ENCODE data around the gene TYROBP. TPM values are rescaled to one million over a fixed set of nuclear protein-coding genes. Genes with fewer than 3 reads are reported as not detected.
A peak's percentile ranks its signal among the peaks of the same experiment; 100 is the strongest.
"Not testable (repeated sequence)": the region's sequence is repeated elsewhere in the genome, so short reads cannot be mapped to it uniquely, and the experiment has no call there.

Gene TYROBP
- polyA plus RNA-seq, 12 donors = 11.8 to 33.6 (median 12.5) TPM; not detected in 1

DNA sequence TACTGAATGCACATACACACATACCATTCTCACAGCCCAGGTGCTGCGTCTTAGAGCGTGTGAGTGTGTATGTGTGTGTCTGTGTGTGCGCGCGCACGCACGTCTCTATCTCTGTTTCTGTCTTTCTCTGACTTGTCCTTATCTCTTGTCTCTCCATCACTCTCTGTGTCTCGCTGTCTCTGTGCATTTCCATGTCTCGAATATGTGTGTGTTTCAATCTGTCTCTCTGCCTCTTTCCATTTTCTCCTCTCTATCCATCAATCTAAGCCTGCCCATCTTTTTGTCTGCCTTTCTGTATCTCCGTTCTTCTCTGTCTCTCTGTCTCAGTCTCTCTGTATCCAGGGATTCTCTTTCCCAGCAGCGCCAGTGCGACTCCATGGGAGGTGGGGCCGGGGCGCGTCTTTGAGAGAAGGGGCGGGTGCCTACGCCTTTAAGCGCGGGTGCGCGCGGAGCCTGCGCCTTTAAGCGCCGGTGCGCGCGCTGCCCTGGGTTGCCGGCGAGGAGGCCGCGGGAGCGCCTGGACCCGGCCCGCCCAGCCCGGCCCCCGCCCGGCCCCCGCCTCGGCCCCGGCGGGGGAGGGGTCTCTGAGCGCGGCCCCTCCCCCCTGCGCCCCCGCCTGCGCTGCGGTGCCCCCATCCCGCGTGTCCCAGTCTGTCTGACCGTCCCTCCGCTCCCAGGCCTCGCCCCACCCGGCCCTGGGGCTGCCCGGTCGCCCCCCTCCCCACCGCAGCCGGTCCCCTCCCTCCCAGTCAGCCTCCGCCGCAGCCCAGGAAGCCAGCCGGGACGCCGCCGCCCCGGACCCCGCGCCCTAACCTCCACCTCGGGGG is 28.0 kb upstream of the TYROBP start, which contains the start of gene LRFN3:
Gene LRFN3 (plus strand): TSS at position 464 of the 827 bp plus-strand sequence. CDS start 3,052 bp downstream, outside the sequence.
- peak; percentile 73 for DNase-seq

DNA sequence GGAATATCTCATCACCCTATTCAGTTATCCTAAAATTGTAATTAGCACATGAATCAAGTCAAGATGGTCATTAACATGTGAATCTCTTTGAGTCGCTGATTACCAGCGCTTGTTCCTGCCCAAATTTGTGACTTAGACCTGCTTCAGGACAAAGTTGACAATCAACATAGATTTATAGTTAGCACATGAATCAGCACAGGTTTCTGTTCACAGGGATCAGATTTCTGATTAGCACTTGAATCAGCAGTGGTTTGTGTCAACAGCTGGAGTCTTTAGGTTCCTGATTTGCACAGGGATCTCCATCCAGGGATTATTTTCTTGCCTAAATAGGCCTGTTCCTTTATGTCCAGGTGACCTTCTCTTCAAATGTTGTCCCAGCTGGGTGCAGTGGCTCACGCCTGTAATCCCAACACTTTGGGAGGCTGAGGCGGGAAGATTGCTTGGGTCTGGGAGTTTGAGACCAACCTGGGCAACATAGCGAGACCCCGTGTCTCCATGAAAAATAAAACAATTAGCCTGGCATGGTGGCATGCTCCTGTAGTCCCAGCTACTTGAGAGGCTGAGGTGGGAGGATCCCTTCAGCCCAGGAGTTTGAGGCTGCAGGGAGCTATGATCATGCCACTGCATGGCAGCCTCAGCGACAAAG is 24.3 kb upstream of the TYROBP start:
- no peak for DNase-seq

DNA sequence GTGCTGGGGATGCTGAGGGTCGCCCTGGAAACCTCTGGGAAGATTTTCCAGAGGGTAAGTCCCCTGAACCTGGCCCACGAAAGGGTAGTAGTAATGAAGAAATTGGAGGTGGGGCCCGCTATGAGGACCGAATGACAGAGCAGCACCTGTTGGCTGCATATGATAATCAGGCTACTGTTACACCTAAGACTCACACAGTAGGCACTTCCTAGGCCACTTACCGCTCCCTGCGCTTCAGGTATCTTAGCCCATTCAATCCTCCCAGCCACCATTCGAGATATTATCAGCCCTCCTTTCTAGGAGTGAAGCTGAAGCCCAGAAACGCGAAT is 23.7 kb upstream of the TYROBP start:
- no peak for DNase-seq

DNA sequence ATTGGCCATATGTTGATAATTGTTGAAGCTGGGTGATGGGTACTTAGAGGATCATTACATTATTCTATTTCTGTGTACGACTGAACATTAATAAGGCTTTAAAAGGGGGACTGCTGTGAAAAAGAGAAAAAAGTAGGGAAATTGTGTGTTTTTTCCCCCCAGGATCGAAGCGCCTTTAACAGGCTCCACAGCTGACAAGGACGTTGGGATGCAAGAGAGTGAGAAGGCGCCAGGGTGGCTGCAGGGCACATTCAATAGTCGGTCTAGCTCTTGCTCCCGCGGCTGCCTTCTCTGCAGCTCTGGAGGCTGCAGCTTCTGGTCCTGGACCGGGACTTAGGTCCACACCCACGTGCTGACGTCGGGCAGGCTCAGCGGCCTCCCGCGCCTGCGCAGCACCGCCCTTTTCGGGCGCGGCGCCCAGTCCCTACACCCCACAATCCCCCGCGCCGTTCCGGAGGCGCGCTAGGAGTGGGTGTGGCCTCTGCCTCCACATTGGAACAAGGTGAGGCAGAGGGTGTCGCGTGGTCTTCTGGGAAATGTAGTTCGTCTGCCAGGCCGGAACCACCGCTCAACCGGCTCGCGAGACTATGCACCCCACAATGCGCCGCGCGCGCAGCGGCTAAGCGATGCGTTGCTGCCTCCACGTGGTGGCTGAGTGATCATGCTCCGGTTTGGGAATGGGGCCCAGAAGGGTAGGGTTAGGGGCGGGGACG is 23.2 kb upstream of the TYROBP start:
- peak; percentile 100 for DNase-seq

DNA sequence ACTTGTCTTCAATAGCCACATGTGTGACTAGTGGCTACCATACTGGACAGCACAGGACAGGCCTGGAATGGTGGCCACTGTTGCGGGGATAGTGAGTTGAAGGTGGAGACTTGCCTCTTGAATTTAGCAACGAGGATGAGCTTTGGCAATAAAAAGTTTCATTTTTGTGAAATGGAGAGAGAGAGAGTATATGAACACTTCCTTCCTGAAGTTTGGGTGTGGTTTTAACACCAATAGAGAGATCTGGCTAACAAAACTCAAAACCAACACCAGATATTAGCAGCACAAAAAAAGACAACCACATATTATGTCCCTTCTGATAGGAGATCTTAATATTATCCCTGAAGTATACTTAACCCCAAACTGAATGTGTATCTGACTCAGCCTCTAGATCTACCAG is 21.8 kb upstream of the TYROBP start:
- no peak for DNase-seq

DNA sequence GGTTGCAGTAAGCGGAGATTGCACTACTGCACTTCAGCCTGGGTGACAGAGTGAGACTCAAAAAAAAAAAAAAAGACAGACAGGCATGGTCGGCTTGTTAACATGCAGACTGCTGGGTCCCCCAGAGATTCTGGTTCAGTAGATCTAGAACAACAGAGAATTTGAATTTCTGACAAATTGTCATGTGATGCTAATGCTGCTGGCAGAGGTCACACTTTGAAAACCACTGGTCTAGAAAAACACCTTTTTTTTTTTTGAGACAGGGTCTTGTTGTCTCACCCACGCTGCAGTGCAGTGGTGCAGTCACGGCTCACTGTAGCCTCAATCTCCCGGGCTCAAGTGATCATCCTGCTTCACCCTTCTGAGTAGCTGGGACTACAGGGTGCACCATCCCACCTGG is 20.4 kb upstream of the TYROBP start:
- DNase-seq = no peak

DNA sequence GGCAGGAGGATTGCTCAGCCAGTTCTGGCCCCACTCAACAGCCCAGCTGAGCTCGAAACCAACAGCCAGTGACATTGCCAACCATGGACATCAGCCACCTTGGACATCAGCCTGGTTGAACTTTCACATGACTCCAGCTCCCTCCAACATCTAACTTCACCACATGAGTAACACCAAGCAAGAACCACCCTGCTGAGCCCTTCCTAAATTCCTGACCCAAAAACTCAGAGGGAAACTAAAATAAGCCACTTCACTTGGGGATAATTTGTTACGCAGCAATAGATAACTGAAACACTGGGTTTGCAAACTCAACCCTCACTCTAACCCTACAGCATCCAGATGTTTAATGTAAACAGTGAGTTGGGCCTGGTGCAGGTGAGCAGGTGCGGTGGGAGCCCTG is 17.4 kb upstream of the TYROBP start:
- DNase-seq = no peak

DNA sequence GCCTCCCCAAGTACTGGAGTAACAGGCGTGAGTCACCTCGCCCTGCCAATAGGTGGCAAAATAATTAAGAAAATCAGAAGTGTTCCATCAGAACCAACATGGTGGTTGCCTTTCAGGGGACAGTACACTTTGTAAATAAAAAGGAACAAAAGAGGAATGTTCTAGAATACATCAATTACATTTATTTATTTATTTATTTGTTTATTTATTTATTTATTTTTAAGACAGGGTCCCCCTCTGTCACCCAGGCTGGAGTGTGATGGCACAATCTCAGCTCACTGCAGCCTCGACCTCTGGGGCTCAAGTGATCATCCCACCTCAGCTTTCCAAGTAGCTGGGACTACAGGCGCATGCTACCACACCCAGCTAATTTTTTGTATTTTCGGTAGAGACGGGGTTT is 12.9 kb upstream of the TYROBP start:
- no peak for DNase-seq

DNA sequence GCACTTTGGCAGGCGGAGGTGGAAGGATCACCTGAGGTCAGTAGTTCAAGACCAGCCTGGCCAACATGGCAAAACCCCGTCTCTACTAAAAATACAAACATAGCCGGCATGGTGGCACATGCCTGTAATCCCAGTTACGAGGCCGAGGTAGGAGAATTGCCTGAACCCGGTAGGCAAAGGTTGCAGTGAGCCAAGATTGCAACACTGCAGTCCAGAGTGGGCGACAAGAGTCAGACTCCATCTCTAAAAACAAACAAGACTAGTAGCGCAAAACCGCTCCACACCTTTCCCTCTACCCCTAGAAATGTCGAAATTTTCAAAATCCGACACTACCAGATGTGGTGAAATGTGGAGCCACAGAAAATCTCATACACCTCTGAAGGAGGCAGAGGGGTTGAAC is 11.2 kb upstream of the TYROBP start:
- DNase-seq = no peak

DNA sequence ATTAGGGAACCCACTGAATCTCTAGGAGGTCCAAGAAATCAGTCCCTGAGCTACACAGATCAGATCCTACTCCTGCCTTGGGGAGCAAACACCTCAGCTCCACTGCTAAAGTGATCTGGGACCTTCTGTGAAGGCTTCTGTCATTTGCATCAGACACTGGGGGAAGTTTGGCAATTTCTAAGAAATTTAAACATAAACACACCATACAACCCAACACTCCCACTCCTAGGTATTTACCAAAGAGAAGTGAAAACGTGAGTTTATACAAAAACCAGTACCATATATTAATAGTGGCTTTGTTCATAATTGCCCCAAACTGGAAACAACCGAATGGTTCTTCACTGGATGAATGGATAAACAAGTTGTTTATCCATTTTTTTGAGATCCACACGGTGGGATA is 7.3 kb upstream of the TYROBP start:
- DNase-seq = no peak

DNA sequence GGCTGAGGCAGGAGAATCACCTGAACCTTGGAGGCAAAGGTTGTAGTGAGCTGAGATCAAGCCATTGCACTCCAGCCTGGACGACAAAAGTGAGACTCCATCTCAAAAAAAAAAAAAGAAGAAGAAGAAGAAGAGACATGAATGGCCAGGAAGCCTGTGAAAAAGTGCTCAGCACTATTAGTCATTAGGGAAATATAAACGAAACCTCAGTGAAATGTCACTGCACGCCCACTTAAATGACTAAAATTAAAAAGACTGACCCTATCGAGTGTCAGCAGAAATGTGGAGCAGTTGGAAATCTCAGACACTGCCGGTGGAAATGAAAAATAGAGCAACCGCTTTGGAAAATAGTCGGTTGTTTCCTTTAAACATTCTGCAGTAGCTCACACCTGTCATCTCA is 5.5 kb upstream of the TYROBP start:
- no peak for DNase-seq

DNA sequence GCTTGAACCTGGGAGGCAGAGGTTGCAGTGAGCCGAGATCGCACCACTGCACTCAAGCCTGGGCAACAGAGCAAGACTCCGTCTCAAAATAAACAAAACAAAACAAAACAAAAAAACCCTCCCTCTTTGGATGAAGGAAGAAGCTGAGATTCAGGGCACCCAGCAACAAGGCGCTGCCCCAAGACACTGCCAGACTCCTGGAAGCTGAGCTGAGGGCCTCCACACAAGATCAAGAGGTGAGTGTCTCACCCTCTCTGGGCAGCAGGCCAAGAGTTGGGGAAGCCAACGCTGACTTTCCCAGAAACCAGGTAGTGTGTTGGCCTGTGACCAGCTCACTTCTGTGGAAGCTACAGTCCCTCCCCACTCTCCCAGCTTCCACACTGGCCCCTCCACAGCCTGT is 3.7 kb upstream of the TYROBP start:
- DNase-seq = no peak

DNA sequence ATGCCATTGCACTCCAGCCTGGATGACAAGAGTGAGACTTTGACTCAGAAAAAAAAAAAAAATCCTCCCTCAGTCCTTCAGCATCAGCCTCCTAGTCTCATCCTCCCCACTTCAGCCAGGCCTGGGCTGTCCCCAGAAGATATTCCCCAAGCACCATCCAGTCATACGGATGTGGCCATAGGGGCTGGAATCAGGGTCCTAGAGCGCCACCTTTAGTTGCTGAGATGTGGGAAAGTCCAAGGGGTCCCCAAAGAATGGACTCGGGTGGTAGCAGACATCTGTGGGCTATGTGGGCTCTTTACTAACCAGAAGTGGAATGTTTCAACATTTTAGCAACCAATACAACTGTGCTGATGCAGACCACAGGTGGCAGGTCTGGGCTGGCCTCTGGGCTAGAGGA is 3.1 kb upstream of the TYROBP start:
- DNase-seq = no peak

DNA sequence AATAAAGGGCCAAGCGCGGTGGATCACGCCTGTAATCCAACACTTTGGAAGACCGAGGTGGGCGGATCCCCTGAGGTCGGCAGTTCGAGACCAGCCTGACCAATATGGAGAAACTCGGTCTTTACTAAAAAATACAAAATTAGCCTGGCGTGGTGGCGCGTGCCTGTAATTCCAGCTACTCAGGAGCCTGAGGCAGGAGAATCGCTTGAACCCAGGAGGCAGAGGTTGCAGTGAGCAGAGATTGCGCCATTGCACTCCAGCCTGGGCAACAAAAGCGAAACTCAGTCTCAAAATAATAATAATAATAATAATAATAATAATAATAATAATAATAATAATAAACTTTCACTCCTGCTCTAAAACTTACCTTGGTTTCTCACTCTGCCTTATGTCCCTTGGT is 2.3 kb upstream of the TYROBP start:
- not testable (repeated sequence) for DNase-seq

DNA sequence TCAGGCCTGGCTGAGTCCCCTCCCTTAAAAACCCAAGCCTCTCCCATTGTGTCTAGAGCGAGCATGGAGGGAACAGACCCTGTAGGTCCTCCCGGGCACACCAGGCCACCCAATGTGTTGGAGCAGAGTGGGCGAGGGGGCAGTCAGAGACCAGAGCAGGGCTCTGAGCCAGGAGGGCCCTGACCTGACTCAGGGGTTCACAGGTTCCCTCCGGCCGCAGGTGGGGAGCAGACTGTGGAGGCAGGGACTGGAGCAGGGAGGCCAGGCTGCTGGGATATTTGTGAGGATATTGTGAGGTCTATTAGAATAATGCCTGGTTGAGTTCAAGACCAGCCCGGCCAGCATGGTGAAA is 1.6 kb upstream of the TYROBP start:
- DNase-seq = no peak

DNA sequence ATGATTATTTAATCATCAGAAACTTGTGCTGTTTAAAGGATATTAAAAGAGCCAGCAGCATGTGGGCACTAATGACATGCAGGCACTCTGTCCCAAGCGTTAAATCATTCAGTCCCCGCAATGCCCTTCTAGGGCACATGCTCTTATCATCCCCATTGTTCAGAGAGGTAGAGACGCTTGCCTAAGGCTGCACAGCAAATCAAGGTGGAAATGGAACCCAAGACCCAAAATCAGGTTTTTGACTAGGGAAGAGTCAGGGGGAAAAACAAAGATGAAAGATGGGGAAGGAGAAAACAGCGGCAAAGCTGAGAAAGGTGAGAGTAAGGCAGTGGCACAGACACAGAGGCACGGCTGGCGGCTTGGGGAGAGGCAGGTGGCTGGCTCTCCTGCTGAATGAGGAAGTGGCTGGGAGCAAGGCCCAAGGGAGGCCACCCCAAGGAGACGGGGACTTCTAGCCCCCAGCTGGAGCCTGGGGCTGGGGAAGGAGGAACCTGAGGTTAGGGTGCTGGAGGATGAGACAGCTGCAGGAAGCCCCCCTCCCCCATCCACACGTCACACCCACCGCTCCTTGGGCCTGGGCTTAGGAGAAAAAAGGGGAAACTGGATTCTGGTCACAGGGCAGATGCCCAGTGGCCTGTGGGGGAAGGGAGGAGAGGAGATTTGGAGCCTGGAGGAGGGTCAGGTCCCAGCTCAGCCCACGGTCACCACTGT is 1.0 kb upstream of the TYROBP start:
- DNase-seq = no peak

DNA sequence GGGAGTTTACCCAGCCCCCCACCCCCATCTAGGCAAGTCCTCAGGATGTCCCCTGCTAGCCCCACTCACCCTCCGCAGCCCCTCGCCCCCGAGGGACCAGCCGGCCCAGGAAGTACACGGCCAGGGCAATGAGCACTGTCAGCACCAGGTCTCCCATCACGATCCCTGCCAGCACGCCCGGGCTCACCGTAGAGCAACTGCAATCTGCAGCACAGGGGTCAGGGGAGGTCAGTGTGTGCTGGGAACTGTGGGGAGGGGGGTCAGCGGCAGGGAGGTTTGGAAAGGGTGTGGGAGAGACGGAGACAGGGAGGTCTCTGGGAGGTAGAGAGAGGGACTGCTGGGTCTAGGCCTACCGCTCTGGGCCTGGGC is 734 bp downstream of the TYROBP start:
- DNase-seq = no peak

DNA sequence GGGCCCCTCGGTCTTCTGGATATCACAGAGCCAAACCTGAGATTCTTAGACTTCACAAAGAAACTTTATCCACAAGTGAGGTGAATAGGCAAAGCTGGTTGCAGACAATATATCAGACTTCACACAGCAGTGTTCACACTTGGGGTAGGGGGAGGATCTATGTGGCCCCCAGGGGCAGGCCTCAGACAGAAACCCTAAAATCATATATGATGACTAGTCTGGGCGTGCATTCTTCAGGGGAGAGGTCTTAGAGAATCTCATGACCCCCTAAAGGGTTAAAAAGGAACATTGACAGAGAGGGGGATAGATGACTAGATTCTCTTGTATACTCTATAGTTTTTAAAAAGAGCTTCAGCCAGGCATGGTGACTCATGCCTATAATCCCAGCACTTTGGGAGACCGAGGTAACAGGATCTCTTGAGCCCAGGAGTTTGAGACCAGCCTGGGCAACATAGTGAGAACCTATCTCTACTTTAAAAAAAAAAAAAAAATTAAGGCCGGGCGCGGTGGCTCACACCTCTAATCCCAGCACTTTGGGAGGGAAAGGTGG is 2.8 kb downstream of the TYROBP start:
- DNase-seq = no peak

DNA sequence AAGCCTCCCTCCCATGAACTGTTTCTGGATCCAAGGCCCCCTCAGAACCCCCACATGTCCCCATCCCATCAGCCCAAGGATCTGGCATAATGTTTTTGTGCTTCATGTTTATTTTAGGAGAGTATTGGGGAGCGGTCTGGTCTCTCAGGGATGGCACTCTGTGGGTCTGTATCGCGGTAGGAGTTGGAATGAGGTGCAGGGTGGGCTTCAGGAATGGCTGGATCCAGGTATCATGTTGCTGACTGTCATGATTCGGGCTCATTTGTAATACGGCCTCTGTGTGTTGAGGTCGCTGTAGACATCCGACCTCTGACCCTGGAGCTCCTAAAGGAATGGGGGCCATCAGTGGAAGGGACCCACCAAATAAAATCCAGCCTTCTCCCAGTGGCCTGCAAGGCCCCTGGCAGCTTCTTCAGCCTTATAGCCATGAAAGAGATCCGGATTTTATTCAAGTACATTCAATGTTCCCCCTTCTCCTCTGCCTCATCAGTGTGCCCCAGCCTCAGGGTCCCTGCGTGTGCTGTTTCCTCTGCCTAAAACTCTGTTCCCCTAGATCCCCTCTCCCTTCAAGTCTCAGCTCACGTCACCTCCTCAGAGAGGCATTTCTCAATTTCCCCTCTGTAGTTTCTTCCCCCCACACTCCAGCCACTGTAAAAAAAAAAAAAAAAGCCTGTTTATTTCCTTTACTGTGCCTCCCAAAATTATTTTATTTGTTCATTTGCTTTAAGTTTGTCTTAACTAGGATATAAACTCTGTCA is 3.6 kb downstream of the TYROBP start:
- DNase-seq = no peak

DNA sequence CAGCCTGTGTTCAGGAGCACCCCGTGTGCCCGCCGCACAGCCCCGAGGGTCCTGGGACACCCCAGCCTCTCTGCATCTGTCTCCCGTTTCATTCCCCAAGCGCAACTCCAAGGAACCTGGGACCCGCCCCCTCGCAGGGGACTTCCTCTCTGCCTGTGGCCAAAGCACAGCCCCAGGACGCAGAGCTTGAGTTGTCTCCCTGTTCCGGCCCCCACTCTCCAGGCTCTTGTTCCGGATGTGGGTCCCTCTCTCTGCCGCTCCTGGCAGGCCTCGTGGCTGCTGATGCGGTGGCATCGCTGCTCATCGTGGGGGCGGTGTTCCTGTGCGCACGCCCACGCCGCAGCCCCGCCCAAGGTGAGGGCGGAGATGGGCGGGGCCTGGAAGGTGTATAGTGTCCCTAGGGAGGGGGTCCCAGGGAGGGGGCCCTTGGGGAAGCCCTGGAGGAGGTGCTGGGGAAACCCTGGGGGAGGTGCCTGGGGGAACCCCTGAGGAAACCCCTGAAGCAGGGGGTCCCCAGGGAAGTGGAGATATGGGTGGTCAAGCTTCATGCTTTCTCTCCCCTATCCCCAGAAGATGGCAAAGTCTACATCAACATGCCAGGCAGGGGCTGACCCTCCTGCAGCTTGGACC is 4.4 kb downstream of the TYROBP start:
- no peak for DNase-seq

Data from muscle of arm (tissue), 12 donors.